GM20000 (cell line): ENCODE results near the gene DNAJB12.

ENCODE experiments used
- DNase-seq: peaks from one replicate; pipeline ENCODE4 v3.0.0; 2012; ENCODE audit warnings: low spot score
- CTCF ChIP-seq: IDR thresholded peaks from 2 replicates; pipeline ENCODE4 v1.5.1; 2012; ENCODE audit warnings: mild to moderate bottlenecking, control low read depth; ENCODE audit errors: extremely low read depth, missing control alignments

Gene DNAJB12

DNA sequence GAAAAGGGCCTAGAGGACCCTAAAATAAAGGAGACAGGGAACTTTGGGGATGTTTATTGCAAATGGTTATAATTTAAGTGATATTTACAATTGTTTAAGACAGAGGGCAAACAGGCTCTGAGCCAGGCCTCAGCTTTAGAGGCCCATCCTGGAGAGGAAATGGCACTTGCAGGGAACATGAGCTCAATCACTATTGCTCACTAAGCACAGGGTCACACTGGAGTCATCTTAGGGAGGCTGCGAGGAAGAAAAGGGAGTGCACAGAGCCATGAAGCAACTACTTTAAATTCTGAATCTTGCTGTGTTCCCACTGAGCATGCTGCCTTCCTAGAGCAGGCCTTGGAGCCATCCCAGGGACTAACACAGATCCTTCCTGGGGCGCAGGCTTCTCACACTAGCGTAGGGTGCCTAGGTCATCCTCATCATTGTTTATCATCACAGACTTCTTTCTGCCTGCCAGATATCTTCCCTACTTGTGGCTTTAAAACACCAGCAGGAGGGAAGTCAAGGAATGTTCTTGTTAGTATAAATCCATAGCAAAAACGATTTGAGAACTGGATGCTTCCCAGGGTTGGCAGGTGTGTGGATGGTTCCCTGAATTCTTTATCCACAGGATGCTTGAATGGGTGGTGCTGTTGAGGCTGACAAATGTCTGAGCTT, 12.7 kb upstream of the DNAJB12 start:
- no peak for TF ChIP-seq CTCF
- no peak for DNase-seq

DNA sequence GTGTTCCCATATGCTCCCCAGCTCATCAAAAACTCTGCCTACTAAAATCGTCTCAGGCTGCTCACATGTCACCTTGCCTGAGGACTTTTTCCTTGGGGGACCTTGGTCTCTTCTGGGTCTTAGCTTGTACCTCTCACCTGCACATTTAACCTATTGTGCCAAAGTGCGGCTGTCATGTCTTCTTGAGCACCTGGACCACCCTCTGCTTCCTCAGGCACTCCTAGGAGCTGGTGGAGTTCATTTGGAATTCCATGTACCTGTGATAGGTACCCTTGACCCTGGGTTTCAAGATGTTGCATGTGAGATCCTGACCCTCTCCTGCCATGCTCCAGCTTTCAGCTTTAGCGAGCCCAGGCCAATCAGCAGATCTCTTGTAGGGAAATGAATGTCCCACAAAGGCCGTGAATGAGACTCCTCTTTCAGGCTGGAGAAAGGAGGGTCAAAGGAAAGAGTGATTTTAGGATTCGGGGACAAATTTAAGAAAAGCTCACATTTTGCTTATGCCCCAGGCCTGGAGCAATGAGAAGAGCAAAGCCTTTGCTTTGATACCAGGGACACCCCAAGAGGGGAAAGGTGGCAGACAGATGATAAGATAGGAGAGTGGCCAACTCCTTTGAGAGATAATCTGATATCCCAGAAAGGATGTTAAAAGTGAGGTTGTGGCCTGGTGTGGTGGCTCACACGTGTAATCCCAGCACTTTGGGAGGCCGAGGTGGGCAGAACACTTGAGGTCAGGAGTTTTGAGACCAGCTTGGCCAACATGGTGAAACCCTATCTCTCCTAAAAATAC, 10.6 kb upstream of the DNAJB12 start:
- no peak for DNase-seq
- TF ChIP-seq CTCF = no peak

DNA sequence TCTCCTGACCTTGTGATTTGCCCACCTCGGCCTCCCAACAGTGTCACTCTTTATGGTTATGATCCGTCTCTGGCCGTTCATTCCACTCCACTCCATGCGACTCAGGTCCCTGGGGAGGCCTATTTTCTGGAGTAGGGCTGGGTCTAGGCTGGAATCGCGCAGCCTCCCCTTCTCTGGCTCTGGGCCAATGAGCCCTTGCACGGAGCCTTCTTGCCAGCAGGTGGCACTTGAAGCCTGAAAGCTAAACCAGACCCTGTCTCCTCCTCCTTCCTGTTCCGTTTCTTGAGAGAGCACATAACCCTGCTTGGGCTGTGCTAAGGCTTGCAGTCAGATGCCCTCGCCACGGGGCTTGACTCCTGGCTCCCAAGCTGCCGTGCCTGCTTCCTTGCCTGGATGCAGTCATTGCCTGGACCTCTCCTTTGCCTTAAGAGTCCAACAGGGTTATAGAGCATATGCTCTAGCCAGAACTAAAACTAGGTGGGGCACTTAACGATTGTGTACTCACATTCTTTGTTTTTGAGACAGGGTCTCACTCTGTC, 9.6 kb upstream of the DNAJB12 start:
- peak; percentile 84 for DNase-seq
- TF ChIP-seq CTCF = peak; percentile 93

DNA sequence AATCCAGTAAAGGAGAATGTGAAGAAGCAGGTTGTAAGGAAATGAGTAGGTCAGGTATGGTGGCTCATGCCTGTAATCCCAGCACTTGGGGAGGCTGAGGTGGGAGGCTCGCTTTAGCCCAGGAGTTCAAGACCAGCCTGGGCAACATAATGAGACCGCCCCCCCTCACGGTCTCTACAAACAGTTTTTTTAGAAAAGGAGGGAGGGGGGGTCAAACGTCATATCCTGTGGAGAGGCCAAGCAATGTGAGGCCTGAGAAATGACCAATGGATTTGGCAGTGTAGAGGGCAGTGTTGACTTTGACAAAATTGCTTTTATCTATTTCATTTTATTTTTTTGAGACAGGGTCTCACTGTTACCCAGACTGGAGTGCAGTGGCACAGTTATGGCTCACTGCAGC, 2.3 kb upstream of the DNAJB12 start:
- no peak for TF ChIP-seq CTCF
- DNase-seq = no peak

DNA sequence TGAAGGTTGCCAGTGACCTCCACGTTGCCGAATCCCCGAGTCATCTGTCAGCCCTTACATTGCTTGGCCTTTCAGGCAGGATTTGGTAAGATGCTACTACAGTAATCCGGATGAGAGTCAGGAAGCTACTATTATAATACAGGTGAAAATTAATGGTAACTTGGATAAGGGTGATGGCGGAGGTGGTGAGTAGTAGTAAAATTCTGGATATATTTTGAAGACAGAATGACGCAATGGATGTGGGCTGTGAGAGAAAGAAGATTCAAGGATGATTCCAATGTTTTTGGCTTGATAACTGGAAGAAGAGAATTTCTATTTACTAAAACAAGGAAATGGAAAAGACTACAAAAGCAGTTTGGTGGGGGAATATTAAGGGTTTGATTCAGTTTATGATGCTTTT, 1.4 kb upstream of the DNAJB12 start:
- no peak for TF ChIP-seq CTCF
- no peak for DNase-seq

DNA sequence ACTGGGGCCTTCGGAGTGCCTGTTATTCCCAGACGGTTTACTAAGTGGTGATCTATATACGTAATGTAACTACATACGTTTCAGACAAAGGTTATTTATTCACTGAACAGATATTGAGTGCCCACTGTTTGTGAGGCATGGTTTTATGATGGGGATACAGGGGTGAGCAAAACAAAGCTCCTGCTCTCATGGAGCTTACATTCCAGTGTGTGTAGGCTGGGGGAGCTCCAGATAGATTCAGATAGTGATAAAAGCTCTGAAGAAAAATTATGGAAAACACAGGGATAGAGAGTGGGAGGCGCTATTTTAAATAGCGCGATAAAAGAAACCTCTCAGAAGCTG, 466 bp upstream of the DNAJB12 start:
- TF ChIP-seq CTCF = no peak
- no peak for DNase-seq

DNA sequence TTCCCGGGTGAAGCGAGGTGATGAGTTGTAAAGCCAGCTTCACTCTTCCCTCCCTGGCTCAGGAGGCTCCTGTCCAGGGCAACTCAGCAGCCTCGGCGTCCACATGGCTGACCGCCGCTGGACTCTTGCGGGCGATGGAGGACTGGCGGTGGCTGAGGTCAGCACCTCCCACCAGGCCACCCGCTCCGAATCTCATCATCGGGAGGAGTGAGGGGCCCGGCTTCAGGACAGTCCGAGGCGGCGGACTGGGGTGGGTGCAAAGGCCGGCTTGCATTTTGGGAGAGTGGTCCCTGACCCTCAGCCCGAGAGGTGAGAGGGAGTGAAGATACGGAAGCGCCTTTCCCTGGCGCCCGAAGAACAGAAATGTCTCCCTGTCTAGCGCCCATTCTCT, 759 bp downstream of the DNAJB12 start:
- DNase-seq = no peak
- TF ChIP-seq CTCF = no peak
